Uterus (tissue), 4 donors: ENCODE data around the gene SHH. TPM values are rescaled to one million over a fixed set of nuclear protein-coding genes. Genes with fewer than 3 reads are reported as not detected.

ENCODE experiments used
- DNase-seq, 2 donors: peaks; one replicate each; pipeline ENCODE4 v3.0.0-alpha.2; 2019 to 2020
- H3K27ac ChIP-seq, 2 donors: fragments of 200-600 bp; sonication (generic); 1 replicate in 1 of 2; 2 replicates in 1 of 2; pipeline ENCODE4 v1.5.1; 2016 to 2018
- H3K27me3 ChIP-seq, 2 donors: fragments of 200-600 bp; sonication (generic); one replicate each; pipeline ENCODE4 v1.5.1; 2018 to 2019; ENCODE audit warnings: control low read depth in 1 of 2
- H3K36me3 ChIP-seq, 2 donors: fragments of 200-600 bp; sonication (generic); one replicate each; pipeline ENCODE4 v1.5.1; 2019; ENCODE audit warnings: control low read depth in 1 of 2
- H3K4me1 ChIP-seq, 2 donors: fragments of 200-600 bp; sonication (generic); one replicate each; pipeline ENCODE4 v1.5.1; 2018 to 2019; ENCODE audit warnings: control low read depth in 1 of 2
- H3K4me3 ChIP-seq, 2 donors: fragments of 200-600 bp; sonication (generic); 1 replicate in 1 of 2; 2 replicates in 1 of 2; pipeline ENCODE4 v1.5.1; 2018 to 2019; ENCODE audit warnings: mild to moderate bottlenecking in 1 of 2
- H3K9me3 ChIP-seq, 2 donors: fragments of 200-600 bp; sonication (generic); one replicate each; pipeline ENCODE4 v1.5.1; 2019; ENCODE audit warnings: control low read depth in 1 of 2
- CTCF ChIP-seq, 4 experiments: fragments of 200-600 bp in 2 of 4; fragments of 450-650 bp in 2 of 4; sonication (generic) in 2 of 4; IDR thresholded peaks; one replicate each; pipeline ENCODE4 v1.5.1; 2016 to 2019; ENCODE audit warnings: antibody characterized with exemption in 4 of 4, mild to moderate bottlenecking in 2 of 4, moderate library complexity in 1 of 4
- POLR2A ChIP-seq, 2 donors: fragments of 450-650 bp; IDR thresholded peaks; one replicate each; pipeline ENCODE4 v1.6.1; 2016; ENCODE audit warnings: antibody characterized with exemption in 2 of 2, mild to moderate bottlenecking in 1 of 2, moderate library complexity in 1 of 2
- intact Hi-C: fragments of 100-400 bp; cut with DNase I; formaldehyde crosslinking; loops from one replicate; pipeline ENCODE4 v1.15.1; 2023; ENCODE audit warnings: low total_unique reads
- total RNA-seq, 4 donors: library from RNA; depleted of rRNA in 3 of 4; stranded (reverse); fragments of >200 nt in 3 of 4; gene quantifications; one replicate each; pipeline versions ENCODE4 v1.1.0 to v1.2.4, GENCODE V29; 2014 to 2023
- donor health status: DM: yes; HTN: yes; CAD: no.

SHH gene
- total RNA-seq, 4 donors from 2014 or later, result 0.62 TPM; not detected in 3

GRCh38 chr7:155750255-155751125 is 61.8 kb downstream of the SHH start:
- DNase-seq, result no peak
- intact Hi-C loops, result no loop called here
- H3K36me3 ChIP-seq, result no peaks in the 10 kb centered on the region
- TF ChIP-seq CTCF (IDR thresholded peaks at IDR 0.05) (no peak), POLR2A (IDR thresholded peaks at IDR 0.05) (no peak)
- H3K27ac ChIP-seq, result no peak overlapping the region
- H3K9me3 ChIP-seq, result no peaks in the 10 kb centered on the region
- peaks cover 4 to 5% of the 10 kb centered on the region in 2 donors for H3K4me1 ChIP-seq
- no peak overlapping the region for H3K4me3 ChIP-seq
- H3K27me3 ChIP-seq, result no peaks in the 10 kb centered on the region

Other genes with a start within 250 kb of the SHH start
- gene RBM33, start 167.8 kb downstream of the SHH start, total RNA-seq, result 10 to 100 TPM; 20.6 to 85.1 (median 38.4) TPM